GM04503 (cell line): ENCODE results near the gene TMEM163.

Experiments used
- DNase-seq: peaks from one replicate; pipeline ENCODE4 v3.0.0-alpha.2; 2012; ENCODE audit warnings: low read depth

Gene TMEM163

DNA sequence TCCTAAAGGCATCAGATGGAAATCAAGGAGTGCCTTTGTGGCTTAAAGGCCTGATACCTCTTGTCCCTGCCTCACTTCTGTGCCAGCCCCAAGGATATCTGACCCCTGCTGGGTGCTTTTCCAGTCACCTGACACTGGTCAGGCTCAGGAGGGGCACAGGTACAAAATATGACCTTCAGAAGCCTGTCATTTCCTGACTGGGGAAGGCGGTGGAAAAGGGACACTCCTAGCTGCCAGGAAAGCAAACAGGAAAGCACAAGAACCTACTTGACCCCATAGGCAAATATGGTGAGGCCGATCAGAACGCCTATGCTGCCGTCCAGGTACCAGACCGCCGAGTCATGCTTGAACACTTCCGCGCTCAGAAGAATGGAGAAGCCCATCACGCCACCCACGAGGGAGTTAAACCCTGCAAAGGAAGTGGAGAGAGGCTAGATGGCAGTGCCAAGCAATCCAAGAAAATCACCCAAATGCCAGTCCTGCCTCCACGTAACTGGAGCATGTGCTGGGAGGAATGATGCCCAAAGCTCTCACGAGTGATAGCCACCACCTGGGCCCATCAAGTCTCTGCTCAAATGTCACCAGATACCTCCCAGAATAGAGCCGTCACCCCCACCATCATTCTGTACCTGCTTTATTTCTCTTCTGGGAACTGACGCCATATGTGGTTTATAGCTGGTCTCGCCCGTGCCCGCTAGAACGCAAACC is 260.9 kb downstream of the TMEM163 start:
- no peak for DNase-seq

DNA sequence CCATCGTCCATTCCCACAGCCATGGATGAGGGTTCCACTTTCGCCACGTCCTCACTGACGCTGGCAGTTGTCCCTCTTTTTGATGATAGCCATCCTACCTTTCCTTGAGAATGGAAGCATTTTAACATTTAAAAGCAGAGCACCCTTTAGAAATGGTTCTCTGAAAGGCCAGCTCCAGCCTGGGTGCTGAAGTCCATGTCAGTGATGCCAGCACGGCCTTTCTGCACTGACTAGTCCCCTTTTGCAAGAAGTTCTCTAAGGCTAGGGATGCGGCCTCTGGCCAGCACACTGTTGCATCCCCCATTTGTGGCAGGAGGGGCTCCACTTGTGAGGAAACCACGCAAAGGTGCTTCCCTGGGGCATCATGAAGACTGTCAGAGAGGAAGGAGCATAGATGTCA is 261.4 kb downstream of the TMEM163 start:
- no peak for DNase-seq

DNA sequence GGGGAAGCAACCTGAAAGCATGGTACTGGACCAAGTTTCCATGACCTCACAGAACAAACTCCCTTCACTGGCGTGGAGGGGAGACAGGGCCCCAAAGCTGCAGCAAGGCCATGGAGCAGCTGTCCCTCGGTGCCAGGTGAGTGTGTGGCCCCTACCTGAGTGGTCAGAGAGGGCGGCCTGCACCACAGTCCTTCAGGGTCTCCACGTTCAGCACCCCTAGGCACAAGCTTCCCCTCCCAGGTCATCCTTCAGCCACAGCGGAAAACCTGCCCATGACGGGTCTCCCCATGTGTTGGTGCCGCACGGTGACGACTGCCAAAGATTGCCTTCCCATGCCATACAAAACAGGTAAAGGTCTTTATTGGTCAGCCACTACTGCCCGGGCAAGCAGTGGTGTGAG is 263.4 kb downstream of the TMEM163 start:
- no peak for DNase-seq

DNA sequence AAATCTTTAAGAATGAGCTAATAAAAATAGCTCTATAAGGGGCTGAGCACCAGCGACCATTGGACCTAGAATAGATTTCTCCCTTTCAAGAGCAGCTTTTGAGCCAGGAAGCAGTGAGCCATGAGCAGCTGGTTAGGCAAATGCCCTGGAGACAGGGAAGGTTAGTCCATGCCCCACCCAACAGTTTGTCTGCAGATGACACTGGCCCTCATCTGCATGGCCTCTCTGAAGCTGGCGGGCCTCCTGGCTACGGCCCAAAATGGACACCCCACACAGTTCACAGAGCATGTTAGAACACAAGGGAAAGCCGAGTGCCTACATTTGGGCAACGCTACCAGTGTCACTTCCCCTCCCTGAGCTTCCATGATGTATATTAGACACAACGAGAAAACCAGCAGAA is 263.9 kb downstream of the TMEM163 start:
- no peak for DNase-seq

DNA sequence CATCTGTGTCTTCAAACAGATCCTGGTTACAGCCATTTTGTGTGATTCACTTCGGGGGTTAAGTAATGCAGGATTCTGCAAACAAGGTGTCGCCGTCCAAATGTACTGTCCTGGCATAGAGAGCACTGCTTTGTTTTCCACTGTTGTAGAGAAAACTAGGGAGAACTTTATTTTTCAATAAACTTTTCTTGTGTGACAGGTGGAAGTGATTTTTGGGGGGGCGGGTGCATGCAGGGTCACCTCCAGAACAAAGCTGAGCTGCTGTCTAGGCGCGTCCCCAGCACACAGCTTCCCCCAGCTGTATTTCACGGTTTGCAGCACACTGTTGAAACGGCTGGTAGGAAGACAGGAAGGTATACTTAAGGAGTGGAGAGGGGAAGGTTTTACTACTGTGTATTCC is 264.4 kb downstream of the TMEM163 start:
- DNase-seq, result no peak

DNA sequence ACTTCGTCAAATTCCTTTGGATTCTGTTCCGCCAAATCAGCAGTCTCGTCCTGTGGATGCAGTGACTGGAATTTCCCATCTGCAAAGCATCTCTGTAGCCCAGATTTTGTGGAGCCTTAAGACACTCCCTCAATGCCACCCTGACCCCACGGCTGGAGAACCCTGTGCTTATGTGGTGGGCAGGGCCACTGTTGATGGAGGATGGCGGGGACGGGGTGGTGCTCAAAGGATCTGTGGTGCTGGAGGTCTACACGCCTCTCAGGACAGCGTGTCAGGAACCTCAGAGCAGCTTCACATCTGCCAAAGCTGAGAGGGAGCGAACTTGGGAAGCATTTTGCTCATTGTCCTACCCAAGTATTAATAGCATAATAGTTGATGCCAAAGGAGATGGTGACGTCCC is 264.8 kb downstream of the TMEM163 start:
- no peak for DNase-seq

DNA sequence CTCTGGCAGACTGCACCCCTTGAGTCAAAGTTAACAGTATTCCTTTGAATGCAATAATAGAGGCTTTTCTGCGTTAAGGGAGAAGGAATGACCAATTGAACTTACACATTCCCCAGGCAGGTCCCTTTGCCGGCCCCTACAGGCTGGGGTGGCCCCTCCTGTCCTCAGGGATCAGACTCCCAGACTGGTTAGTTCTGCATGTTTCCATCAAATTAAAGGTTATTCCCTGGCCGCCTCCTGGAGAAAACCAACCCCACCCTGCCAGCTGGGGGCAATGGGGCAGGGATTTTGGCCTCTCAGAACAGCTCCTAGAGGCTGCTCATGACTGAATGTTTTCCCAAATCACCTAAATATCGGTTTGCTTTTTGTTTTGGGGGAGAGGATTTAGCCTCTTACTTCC is 265.3 kb downstream of the TMEM163 start:
- DNase-seq, result no peak

DNA sequence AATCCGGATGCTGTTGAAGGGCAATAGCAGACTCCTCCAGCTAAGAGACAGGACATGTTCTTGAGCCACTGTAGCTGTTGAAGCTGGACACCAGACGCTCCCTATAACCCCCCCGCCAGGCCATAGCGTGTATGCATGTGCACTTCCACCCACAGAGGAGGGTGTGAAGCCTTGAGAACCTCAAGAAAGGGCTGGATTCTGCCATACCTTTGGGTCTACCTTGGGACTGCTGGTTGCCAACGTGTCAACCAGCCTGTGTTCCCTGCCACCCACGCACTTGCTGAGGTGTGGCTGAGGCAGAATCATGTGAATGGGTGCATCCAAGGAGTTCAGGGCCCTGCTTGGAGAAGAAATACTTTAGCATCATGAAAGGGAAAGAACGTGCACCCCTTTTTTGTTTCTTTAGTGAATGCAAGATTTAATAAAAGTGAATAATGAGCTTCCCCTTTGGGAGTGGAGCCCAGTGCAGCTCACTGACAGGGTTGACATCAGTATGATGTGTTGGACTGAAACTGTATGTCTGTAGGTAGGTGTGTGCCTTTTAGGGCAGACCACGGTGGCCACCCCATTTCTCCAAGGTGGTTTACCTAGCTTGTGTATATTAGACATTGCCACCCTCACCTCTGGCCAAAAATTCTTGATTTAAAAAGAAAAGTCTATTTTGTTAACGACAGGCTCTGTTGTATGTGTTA is 266.6 kb downstream of the TMEM163 start:
- DNase-seq, result no peak

DNA sequence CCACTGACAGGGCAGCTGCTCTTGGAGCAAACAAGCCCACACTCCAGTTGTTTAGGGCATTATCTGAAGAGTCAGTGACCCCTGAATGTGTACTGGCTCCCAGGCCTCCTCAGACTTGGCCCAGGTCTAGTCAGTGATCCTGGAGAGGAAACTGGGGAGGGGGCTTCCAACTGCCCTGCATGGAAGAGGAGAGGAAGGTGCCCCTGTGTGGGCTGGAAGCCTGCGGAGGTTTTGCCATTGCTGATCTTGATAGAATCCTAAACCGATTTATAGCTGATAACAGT is 267.5 kb downstream of the TMEM163 start:
- DNase-seq, result no peak

DNA sequence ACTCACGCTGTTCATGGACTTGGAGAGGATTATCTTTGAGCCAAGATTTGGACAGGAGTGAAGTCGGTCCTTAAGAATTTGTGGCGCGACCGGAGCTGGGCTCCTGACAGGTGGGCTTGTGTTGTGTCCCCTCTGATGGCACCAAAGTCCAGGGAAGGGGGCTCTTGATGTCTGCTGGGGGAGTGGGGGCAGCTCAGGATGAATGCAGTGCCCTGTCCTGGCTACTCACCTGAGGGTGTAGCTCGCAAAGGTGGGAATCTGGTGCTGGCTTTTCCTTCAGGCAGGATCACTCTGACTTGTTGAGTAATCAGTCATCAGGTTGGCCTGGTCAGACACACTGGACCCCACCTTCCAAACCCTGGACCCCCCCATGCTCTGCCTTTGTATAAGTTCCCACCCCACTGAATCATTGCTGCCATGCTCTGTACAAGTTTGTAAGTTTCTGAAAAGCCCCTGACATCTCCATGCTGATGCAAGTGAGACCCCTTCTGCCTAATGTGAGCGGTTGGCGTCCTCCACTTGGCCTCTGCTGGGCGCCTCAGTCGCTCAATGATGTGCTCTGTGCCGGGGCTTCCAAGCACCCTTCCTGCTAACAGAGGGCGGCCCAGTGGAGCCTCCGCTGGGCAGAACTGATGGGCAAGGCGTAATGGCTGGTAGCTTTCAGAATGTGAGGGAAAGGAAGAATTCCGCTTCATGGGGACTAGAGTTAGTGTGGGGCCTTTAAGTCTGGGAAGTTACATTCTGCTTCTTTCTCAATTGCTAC is 268.9 kb downstream of the TMEM163 start:
- no peak for DNase-seq

DNA sequence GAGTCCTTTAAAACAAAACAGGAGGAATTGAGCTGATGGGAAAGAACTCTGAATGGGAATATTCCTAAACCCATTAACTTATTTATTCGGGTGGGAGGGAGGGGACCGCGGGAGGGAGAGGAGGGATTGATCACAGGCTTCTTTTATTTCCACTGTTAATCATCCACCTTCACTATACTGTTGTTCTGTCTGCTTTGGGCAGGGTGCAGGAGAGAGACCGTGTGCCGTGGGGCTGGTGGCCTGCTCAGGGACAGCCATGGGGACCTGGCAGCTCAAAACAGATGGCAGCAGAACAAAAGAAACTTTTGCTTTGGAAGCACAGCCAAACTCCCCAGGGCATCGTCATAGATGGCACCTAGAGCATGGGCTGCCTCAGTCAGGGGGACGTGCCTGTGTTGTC is 269.6 kb downstream of the TMEM163 start:
- DNase-seq, result no peak

DNA sequence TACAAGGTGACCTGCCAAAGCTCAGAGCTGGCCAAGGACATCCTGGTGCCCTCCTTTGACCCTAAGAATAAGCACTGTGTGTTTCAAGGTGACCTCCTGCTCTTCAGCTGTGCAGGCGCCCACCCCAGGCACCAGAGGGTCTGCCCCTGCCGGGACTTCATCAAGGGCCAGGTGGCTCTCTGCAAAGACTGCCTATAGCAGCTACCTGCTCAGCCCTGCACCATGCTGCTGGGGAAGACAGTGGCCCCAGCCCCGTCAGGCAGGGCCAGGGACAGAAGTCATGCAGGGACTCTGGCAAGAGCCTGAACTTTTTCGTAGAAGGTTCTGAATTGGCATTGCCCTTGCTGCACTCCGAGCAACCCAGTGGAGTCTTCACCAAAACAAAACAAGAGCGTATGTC is 270.1 kb downstream of the TMEM163 start:
- no peak for DNase-seq

DNA sequence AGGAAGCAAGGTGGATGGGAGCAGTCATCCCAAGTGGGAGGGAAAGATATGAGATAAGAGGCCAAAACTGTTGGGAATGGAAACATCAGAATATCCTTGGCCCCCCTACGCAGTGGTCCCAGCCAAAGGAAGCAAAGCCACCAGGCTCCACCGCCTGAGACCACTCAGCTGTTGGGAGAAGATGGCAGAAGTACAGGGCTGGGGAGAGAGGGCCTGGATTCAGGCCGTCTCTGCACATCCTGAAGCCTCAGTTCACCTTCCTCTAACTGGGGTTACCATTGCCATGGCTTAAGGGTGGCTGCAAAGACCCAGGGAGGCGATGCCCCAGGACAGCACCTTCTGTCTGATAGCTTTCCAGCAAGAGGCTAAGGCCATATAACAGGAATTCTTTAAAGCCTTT is 271.1 kb downstream of the TMEM163 start:
- no peak for DNase-seq

DNA sequence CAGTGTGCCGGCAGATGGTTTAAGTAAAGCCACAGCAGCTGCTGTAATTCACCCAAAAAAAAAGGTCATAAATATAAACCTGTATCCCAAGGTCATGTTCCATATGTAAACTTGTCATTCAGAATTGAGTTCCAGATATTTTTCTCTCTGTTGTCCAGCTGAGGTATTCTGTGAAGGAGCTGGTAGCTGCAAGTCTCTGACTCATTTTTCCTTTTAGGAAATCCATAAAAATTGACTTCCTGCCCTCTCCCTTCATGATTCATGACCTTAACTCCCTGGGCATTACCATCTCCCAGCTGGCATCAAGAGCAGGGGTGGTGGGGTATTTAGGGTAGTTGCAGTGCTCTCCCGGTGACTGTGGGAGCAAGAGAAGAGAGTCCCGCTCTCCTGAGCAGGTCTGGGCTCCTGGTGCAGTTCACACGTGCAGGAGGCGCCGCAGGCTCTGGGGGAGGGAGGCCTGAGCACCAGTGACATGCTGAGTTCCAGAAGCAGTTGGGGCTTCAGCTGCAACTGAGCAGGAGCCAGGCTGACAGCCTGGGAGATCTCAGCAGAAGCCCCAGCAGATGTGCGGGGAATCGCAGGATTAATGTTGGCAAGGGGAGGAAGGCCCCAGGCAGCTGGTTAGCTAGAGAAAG is 272.3 kb downstream of the TMEM163 start:
- no peak for DNase-seq

DNA sequence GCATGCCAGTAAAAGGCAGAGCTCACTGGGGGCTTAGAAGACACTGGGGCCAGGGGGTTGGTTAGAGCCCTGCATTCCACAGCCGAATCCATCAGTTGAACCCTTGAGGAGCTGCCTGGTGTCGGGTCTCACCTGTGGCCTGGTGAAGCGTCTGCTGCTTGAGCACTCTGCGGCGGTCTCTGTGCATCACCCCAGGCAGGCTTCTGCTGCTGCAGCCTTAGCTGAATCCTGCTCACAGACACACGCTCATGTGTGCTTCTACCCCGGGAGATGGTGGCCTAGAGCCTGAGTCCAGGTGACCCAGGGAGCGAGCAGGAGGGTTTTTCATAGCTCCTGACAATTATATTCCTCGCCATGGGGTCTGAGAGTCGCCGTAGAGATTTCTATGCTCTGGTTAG is 272.8 kb downstream of the TMEM163 start:
- no peak for DNase-seq

DNA sequence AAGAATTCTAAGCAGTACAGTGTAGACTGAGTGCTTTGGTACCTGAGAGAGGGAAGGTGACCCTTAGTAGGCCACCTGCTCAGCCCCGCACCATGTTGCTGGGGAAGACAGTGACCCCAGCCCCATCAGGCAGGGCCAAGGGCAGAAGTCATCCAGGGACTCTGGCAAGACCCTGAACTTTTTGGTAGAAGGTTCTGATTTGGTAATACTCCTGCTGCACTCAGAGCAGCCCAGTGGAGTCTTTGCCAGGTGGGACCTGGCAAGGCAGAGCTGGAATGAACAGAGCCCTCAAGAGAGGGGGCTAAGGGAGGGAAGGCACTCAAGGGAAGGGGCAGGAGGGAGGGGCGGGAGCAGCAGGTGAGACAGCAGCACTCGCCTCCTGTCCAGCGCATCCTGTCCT is 273.7 kb downstream of the TMEM163 start:
- no peak for DNase-seq

DNA sequence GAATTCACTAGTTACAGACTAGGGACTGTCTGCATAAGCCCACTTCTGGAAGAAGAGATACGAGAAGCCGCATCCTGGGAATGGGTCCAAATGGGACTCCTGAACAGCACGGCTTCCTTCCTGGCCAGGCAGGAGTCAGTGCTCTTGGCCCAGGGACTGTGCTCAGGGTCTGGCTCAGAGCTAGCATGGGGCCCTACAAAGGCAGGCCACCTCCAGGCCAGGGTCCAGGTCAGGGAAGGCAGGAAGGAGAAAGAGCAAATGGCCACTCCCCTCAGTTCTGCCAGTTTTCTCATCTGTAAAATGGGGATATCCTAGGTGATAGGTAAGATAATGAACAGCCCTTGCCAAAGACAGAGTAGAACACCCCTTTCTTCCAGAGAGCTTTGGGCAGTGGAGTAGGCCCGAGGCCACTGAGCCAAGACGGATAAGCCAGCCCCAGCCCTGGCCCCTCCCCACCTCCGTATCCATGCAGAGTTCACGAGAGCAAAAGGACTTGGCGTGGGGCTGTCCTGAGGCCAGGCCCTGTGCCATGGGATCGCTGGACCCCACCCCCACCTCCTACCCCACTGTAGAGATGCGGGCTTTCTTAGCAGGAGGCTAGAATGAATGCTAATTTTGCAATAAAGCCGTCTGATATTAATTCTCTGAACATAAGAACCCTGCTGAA is 274.9 kb downstream of the TMEM163 start:
- DNase-seq, result no peak

DNA sequence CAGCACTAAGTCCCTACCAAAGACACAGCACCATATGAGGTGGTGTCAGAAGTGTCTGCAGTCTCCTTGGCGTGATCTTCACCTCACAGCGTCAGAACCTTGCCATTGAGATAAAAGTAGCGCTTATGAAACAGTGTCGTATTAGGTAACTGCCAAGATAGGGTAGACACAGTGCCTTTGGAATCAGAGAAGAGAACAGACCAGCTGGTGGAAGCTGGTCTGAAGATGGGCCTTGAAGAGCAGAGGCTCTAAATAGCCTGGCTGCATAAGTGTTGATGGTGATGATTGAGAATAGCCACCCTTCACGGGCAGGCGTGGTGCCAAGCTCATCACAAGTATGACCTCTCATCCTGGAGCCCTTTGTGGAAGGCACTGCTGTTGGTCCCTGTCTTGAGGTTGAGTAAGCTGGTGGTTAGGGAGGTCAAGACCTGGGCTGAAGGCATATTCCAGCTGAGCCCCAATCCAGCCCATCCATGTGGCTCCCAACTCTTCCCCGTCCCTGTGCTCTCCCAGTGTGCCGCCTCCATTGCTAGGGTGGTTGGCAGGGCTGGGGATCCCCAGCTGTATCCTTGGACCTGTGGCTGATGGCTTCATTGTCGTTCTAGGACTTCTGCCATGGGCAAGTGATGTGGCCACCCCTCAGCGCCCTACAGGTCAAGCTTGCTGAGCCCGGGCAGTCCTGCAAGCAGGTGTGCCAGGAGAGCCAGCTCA is 277.5 kb downstream of the TMEM163 start:
- no peak for DNase-seq

DNA sequence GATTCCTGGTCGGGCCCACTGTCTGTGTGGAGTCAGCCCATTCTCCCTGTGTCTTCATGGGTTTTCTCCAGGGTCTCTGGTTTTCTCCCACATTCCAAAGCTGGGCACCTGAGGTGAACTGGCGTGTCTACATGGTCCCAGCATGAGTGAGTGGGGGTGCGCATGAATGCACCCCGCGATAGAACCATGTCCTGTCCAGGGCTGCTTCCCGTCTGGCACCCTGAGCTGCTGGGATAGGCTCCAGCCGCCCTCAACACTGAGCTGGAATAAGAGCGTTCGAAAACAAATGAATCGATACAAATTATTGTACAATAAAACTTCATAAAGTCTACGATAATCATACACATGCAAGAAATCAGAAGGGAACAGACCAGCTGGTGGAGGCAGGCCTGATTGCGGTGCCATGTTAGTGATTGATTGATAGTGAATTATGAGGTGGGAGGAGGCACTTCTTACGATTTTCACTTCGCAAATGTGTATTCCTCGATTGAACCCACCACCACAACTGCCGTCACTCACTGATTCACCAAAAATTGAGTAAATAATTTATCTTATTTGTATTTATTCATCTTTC is 278.4 kb downstream of the TMEM163 start:
- no peak for DNase-seq

DNA sequence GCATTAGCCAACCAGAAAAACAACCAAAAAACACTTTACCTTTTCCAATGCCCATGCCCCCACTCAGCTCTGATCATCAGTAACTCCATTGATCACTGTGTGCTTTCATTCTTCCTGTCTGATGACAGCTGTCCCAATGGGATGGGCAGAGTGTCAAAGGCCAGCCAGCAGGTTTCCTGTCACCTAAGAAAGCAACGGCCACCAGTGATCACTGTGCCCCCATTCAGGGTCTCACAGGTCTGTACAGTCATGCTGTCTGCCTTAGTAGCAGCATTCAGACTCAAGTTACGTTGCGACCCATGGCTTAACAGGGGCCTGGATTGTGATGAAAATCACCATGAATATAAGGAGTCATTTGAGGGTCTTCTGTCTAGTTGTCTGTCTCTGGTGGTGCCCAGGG is 280.4 kb downstream of the TMEM163 start:
- DNase-seq, result no peak

DNA sequence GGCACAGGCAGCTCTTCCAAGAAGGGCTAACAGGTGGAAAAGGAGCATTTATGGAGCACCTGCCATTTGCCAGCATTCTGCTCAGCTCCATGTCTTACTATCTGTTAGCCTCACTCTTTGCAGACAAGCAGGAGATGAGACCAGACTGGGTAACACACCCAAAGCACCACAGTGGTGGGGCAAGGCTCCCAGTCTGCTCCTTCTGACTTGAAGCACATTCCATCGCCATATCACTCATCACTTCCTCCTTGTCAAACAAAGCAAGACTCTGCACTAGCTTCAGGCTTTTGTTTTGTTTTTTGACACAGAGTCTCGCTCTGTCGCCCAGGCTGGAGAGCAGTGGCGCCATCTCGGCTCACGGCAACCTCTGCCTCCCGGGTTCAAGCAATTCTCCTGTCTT is 282.1 kb downstream of the TMEM163 start:
- no peak for DNase-seq

DNA sequence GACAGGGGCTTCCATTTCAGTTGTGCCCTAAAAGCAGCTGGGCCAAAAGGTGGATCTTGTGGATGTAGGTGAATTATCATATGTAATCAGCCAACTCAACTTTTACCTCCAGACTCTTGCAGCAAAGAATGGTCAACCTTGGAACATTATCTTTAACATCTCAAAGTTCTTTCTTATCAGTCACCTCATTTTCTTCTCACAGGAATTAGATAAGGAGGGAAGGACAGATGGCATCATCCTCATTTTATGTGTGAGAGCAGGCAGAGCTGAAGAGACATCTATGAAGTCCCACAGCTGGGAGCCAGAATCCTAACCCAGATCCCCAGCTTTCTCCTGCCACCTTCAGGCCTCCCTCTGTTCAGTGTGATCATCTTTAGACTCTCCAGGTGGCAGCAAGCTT is 282.9 kb downstream of the TMEM163 start:
- DNase-seq, result no peak
